WI38 (cell line): ENCODE results near the gene NTHL1.

Experiments used
- H3K4me3 ChIP-seq: 2 replicates; pipeline ENCODE4 v1.5.1; 2011; ENCODE audit warnings: low read depth, mild to moderate bottlenecking, control low read depth, low read length
- TF ChIP-seq, protein P1 (sequence below): IDR thresholded peaks from 2 replicates; pipeline ENCODE4 v1.5.1; 2012; ENCODE audit warnings: low read depth, mild to moderate bottlenecking, control low read depth, low read length

The NTHL1 gene

GRCh38 chr16:2061526-2061925 lies 13.9 kb upstream of the NTHL1 start:
- TF ChIP-seq, protein P1, sequence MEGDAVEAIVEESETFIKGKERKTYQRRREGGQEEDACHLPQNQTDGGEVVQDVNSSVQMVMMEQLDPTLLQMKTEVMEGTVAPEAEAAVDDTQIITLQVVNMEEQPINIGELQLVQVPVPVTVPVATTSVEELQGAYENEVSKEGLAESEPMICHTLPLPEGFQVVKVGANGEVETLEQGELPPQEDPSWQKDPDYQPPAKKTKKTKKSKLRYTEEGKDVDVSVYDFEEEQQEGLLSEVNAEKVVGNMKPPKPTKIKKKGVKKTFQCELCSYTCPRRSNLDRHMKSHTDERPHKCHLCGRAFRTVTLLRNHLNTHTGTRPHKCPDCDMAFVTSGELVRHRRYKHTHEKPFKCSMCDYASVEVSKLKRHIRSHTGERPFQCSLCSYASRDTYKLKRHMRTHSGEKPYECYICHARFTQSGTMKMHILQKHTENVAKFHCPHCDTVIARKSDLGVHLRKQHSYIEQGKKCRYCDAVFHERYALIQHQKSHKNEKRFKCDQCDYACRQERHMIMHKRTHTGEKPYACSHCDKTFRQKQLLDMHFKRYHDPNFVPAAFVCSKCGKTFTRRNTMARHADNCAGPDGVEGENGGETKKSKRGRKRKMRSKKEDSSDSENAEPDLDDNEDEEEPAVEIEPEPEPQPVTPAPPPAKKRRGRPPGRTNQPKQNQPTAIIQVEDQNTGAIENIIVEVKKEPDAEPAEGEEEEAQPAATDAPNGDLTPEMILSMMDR: no peak
- H3K4me3 ChIP-seq: no peak overlapping the region

- TF ChIP-seq, protein P1: no peak
These were observed 13.4 kb upstream of the NTHL1 start for GRCh38 chr16:2061023-2061422.

GRCh38 chr16:2060346-2060745 lies 12.7 kb upstream of the NTHL1 start:
- TF ChIP-seq, protein P1: no peak
- H3K4me3 ChIP-seq: no peak overlapping the region

More at GRCh38 chr16:2061023-2061422, 13.4 kb upstream of the NTHL1 start:
- no peak overlapping the region for H3K4me3 ChIP-seq

GRCh38 chr16:2058872-2059271 lies 11.2 kb upstream of the NTHL1 start:
- TF ChIP-seq, protein P1: no peak
- no peak overlapping the region for H3K4me3 ChIP-seq

DNA sequence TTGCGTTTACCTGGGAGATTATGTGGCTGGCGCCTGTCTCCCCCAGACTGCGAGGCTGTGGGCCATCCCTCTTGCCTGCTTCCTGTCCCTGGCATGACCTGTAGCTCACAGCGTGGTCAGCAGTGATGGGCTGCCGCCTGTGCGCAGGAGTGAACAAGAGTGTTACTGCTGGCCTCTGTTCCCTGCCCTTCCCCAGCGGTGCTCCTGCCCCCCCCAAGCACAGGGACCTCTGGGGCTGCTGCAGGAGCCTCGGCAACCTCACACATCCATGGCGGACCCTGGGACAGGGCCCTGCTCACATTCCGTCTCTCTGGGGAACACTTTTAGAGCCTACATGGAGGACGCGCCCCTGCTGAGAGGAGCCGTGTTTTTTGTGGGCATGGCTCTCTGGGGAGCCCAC lies 10.8 kb upstream of the NTHL1 start:
- no peak overlapping the region for H3K4me3 ChIP-seq
- TF ChIP-seq, protein P1: no peak

- no peak overlapping the region for H3K4me3 ChIP-seq
- TF ChIP-seq, protein P1: no peak
These were observed 9.8 kb upstream of the NTHL1 start for GRCh38 chr16:2057438-2057837.

- TF ChIP-seq, protein P1: peak; percentile 32
- H3K4me3 ChIP-seq: no peak overlapping the region
These were observed 9.2 kb upstream of the NTHL1 start for GRCh38 chr16:2056681-2057407.
